GM13977 (cell line): Measurements from ENCODE around the gene RNF151.

Experiments used
- DNase-seq: peaks from one replicate; pipeline ENCODE4 v3.0.0; 2012; ENCODE audit warnings: low spot score
- in situ Hi-C: fragments of 300-500 bp; cut with MboI; formaldehyde crosslinking; loops from one replicate; pipeline ENCODE4 v1.12.0; 2022; ENCODE audit warnings: low sequenced_read_pairs, low pct_unique_long_range_greater_than_20kb, mixed read lengths, inconsistent platforms; ENCODE audit not compliant: unreplicated experiment
- TF ChIP-seq, protein P1 (sequence below): IDR thresholded peaks from 2 replicates; pipeline ENCODE4 v1.5.1; 2012; ENCODE audit warnings: mild to moderate bottlenecking, control low read depth; ENCODE audit not compliant: insufficient read depth; ENCODE audit errors: extremely low read depth, missing control alignments

RNF151 gene

DNA sequence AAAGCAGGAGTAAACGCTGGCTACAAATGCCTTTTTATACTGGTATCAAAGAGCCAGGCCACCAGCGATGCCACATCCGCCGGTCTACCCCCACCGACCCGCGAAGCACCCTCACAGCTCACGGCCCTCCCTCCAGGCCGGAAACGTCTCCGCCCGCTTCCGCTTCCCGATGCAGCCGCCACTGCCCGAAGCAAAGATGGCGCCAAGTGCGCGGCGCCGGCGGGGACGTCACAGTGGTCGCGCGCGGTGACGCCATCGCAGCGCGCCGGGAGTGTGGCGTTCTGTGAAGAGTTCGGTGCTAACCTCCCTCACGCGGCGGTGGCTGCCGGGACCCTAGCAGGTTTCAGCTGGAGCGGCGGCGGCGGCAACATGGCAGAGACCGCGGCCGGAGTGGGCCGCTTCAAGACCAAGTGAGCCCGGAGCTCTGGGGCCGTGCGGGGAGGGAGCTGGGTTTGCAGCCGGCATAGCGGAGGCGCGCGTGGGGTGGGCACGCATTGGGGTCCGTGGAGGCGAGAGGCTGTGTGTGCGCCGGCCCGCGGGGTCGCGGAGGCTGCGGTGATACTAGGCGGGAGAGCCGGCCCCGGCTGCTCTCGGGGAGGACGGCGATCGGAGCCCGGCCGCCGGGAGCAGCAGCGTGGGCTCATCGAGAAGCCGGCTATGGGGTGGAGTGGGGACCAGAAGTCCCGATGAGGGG, 5.3 kb downstream of the RNF151 start, which contains the start of gene TBL3:
Gene TBL3, plus strand, starts transcription at position 258 of the 694 bp plus-strand sequence. Its CDS starts 112 bp downstream, at position 370.
- TF ChIP-seq, protein P1, sequence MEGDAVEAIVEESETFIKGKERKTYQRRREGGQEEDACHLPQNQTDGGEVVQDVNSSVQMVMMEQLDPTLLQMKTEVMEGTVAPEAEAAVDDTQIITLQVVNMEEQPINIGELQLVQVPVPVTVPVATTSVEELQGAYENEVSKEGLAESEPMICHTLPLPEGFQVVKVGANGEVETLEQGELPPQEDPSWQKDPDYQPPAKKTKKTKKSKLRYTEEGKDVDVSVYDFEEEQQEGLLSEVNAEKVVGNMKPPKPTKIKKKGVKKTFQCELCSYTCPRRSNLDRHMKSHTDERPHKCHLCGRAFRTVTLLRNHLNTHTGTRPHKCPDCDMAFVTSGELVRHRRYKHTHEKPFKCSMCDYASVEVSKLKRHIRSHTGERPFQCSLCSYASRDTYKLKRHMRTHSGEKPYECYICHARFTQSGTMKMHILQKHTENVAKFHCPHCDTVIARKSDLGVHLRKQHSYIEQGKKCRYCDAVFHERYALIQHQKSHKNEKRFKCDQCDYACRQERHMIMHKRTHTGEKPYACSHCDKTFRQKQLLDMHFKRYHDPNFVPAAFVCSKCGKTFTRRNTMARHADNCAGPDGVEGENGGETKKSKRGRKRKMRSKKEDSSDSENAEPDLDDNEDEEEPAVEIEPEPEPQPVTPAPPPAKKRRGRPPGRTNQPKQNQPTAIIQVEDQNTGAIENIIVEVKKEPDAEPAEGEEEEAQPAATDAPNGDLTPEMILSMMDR = no peak
- in situ Hi-C loops = no loop called here
- peak; percentile 98 for DNase-seq

DNA sequence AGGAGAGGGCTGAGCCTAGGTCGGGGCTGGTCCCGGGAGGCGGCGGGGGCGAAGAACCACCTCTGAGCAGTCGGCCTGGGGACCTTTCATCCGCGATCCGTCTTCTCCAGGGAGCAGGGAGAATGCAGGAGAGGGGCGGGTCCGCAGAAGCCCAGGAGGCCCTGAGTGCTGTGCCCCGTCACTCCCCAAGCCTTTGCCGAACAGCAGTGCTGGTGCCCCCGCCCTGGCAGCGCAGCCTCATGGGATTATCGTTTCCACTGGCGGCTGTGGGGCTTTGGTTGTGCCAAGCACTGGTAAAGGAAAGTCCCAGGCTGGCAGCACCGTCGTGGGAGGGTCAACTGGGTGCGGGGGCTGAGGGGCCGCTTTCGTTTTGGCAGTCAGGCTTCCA, 5.8 kb downstream of the RNF151 start:
- TF ChIP-seq, protein P1 = no peak
- in situ Hi-C loops = no loop called here
- DNase-seq = no peak

DNA sequence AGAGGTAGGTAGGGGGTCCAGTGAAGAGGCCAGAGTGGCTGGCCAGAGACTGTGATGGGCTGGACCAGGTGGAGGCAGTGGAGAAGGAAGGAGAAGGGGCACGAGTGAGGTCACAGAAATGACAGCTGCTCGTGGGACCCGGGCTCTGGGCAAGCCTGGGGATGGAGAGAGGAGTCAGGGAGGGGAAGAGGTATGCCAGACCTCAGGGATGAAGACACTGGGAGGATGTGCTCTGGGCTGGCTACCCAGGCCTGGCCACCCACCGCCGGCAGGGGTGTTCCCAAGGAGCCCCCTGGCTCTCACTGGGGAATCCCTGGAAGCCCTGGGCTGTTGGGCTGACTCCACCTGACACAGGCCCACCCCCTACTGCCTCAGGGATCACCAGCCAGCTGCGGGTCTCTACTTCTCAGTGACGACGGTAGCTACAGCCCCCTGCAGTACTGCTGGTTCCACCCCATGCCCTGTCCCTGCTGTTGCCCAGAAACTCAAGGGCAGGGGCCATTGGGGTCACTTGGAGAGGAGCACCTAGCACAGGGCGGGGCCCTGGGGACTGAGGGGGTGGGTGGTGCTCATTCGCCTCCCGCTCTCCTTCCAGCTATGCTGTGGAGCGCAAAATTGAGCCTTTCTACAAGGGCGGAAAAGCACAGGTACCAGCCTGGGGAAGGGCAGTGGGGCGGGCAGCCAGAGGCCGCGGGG, 7.0 kb downstream of the RNF151 start:
- in situ Hi-C loops = no loop called here
- no peak for DNase-seq
- TF ChIP-seq, protein P1 = no peak

DNA sequence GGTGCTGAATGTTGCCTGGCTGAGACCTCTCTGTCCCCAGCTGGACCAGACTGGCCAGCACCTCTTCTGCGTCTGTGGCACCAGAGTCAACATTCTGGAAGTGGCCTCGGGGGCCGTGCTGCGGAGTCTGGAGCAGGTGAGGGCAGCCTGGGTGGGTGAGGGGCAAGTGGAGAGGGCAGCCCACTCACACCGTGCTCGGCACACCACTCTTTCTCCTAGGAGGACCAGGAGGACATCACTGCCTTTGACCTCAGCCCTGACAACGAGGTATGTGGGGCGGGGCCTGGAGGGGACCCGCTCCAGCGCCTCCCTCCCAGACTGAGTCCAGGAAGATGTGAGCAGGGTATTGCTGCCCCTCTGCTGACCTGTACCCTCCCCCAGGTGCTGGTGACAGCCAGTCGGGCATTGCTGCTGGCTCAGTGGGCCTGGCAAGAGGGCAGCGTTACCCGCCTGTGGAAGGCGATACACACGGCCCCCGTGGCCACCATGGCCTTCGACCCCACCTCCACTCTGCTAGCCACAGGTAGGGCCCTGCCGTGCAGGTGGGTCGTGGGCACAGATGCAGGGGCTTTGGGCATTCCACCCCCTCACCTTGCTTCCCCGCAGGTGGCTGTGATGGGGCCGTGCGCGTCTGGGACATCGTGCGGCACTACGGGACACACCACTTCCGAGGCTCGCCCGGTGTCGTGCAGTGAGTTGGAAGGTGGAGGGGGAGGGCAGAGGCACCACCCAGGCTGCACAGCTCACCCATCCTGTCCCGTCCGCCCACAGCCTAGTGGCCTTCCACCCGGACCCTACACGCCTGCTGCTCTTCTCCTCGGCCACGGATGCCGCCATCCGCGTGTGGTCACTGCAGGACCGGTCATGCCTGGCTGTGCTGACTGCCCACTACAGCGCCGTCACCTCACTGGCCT, 7.8 kb downstream of the RNF151 start:
- TF ChIP-seq, protein P1 = no peak
- in situ Hi-C loops = no loop called here
- DNase-seq = no peak

DNA sequence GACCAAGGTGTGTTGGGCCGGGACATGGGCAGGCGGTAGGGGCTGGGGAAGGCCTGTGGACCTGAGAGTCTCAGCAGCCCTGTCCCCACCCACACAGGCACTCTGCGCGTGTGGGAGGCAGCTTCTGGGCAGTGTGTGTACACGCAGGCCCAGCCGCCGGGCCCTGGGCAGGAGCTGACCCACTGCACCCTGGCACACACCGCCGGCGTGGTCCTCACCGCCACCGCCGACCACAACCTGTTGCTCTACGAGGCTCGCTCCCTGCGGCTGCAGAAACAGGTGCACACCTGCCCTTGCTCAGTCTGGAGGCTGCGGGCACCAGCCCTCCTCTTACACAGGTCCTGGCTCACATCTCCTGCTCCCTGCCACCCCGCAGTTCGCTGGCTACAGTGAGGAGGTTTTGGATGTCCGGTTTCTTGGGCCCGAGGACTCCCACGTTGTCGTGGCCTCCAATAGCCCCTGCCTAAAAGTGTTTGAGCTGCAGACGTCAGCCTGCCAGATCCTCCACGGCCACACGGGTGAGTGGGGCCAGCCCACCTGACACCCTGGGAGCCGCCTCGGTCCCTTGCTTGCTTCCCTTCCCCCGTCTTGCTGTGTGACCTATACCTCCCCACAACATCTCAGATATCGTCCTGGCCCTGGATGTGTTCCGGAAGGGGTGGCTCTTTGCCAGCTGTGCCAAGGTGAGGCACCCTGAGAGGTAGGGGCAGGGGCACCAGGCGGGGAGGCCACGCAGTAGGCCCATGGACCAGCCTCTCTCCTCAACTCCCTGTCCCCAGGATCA, 9.0 kb downstream of the RNF151 start:
- no peak for DNase-seq
- TF ChIP-seq, protein P1 = no peak
- in situ Hi-C loops = no loop called here

DNA sequence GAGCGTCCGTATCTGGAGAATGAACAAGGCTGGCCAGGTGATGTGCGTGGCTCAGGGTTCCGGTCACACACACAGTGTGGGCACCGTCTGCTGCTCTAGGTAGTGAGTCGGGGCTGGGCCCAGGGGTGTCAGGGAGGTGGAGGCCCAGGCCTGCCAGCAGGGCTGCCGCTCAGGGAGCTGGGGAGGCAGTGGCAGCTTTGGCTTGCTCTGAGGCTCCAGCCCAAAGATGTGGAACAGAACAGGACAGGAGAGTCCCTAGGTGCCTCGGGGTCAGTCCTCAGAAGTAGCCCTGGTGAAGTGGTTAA, 9.5 kb downstream of the RNF151 start:
- no peak for DNase-seq
- in situ Hi-C loops = no loop called here
- TF ChIP-seq, protein P1 = no peak
